GM18867 (cell line): ENCODE data around the gene PIN4.
A peak's percentile ranks its signal among the peaks of the same experiment; 100 is the strongest.
"Not testable (repeated sequence)": the region's sequence is repeated elsewhere in the genome, so short reads cannot be mapped to it uniquely, and the experiment has no call there.

ENCODE experiments used
- ATAC-seq: cut with Tn5 transposase; IDR thresholded peaks from one replicate; pipeline ENCODE4 v1.9.1; 2021; ENCODE audit warnings: mild to moderate bottlenecking, moderate library complexity; ENCODE audit not compliant: unreplicated experiment

Gene PIN4

GRCh38 chrX:72201836-72202536, 20.4 kb downstream of the PIN4 start:
- ATAC-seq = no peak

- no peak for ATAC-seq
Measured at GRCh38 chrX:72202792-72203401, 21.3 kb downstream of the PIN4 start.

- ATAC-seq = peak; percentile 81
Measured at GRCh38 chrX:72203421-72203820, 21.9 kb downstream of the PIN4 start.

- no peak for ATAC-seq
Measured at GRCh38 chrX:72205706-72206105, 24.1 kb downstream of the PIN4 start.

GRCh38 chrX:72207366-72207765, 25.8 kb downstream of the PIN4 start:
- no peak for ATAC-seq

- ATAC-seq = no peak
Measured at GRCh38 chrX:72208126-72208800, 26.7 kb downstream of the PIN4 start.

- ATAC-seq = no peak
Measured at GRCh38 chrX:72216973-72217372, 35.4 kb downstream of the PIN4 start.

- ATAC-seq = not testable (repeated sequence)
Measured at GRCh38 chrX:72220375-72220774, 38.8 kb downstream of the PIN4 start.

- no peak for ATAC-seq
Measured at GRCh38 chrX:72230290-72230689, 48.7 kb downstream of the PIN4 start.

- no peak for ATAC-seq
Measured at GRCh38 chrX:72236841-72237240, 55.3 kb downstream of the PIN4 start.

GRCh38 chrX:72238183-72238582, 56.6 kb downstream of the PIN4 start:
- ATAC-seq = no peak

- ATAC-seq = peak; percentile 96
Measured at GRCh38 chrX:72238721-72239475, 57.3 kb downstream of the PIN4 start, which contains the start of gene ERCC6L. ERCC6L (minus strand) TSS chrX:72239027; CDS start chrX:72238911, 116 bp downstream.

- no peak for ATAC-seq
Measured at GRCh38 chrX:72240976-72241375, 59.4 kb downstream of the PIN4 start.

- no peak for ATAC-seq
Measured at GRCh38 chrX:72243472-72243871, 61.9 kb downstream of the PIN4 start.

GRCh38 chrX:72245461-72246089, 64.0 kb downstream of the PIN4 start:
- ATAC-seq = peak; percentile 68

- no peak for ATAC-seq
Measured at GRCh38 chrX:72247206-72247942, 65.8 kb downstream of the PIN4 start.
